GM12864 (cell line): ENCODE results near the gene CPXM2.

ENCODE experiments used
- DNase-seq: peaks from one replicate; pipeline ENCODE4 v3.0.0-alpha.2; 2011; ENCODE audit warnings: low read depth
- H3K4me3 ChIP-seq: 2 replicates; pipeline ENCODE4 v1.5.1; 2011; ENCODE audit warnings: mild to moderate bottlenecking, low read depth, low read length, control low read depth
- TF ChIP-seq, protein P1 (sequence below): IDR thresholded peaks from 2 replicates; pipeline ENCODE4 v1.5.1; 2011; ENCODE audit warnings: low read depth, mild to moderate bottlenecking, moderate library complexity, low read length, control low read depth, inconsistent platforms; ENCODE audit errors: missing control alignments

CPXM2 gene

DNA sequence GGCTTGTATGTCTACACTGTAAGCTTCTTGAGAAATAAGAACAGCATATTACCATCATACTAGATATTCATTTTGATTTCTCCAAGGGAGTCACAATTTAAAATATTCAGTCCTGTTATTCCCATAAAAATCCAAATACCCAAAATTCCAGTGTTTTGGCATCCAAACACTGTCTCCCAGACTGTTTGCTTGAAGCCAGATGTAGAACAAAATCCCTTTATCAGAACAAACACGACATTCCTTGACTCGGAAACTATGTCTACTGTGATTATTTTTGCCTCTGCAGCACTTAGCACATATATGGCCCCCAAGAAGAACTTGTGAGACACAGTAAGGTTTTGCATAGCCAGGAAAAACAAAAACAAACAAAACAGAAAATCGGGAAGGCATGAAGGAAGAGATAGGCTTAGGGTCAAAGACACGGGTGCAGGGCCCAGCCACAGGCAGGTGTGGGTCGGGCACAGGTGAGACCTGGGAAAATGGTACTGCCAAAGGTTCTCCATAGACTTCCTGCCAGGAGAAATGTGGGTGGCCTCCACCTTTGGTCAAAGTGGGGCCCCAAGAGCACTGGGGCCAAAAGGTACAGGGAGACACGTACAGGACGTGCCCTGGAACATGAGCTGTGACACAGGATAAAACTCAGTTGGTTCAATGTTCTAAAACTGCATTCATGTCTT is 36.5 kb downstream of the CPXM2 start:
- H3K4me3 ChIP-seq, result no peak overlapping the region
- no peak for DNase-seq
- TF ChIP-seq, protein P1, sequence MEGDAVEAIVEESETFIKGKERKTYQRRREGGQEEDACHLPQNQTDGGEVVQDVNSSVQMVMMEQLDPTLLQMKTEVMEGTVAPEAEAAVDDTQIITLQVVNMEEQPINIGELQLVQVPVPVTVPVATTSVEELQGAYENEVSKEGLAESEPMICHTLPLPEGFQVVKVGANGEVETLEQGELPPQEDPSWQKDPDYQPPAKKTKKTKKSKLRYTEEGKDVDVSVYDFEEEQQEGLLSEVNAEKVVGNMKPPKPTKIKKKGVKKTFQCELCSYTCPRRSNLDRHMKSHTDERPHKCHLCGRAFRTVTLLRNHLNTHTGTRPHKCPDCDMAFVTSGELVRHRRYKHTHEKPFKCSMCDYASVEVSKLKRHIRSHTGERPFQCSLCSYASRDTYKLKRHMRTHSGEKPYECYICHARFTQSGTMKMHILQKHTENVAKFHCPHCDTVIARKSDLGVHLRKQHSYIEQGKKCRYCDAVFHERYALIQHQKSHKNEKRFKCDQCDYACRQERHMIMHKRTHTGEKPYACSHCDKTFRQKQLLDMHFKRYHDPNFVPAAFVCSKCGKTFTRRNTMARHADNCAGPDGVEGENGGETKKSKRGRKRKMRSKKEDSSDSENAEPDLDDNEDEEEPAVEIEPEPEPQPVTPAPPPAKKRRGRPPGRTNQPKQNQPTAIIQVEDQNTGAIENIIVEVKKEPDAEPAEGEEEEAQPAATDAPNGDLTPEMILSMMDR, result no peak

DNA sequence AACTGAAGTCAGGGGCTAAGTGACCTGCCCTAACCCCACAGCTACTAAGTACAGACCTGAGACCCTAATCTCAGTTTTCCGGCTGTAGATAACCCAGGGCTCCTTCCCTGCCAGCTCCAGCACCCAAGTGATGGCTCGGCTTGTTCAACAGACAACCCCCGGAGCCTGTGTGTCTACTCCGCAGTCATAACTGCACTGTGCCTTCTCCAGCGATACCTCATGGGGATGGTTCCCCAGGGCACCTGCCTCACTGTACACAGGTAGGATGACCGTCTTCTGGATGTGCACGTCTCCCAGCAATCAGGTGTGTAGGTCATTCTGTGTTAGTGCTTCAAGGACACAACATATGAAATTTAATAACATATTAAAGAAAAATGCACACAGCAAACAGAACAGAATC is 37.1 kb downstream of the CPXM2 start:
- H3K4me3 ChIP-seq, result no peak overlapping the region
- DNase-seq, result no peak
- TF ChIP-seq, protein P1, result no peak

DNA sequence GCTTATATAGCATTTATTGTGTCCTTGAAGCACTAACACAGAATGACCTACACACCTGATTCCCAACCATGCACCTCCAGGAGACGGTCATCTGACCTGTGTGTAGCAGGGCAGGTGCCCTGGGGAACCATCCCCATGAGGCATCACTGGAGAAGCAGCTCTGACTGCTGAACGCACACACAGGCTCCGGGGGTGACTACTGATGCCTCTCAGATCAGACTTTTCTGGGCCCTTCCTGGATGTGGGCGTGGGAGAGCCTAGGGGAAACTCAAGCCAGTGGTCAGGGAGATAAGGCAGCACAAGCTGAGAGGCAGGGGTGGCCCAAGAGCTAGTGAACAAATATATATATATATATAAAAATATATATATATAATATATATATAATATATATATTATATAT is 37.6 kb downstream of the CPXM2 start:
- DNase-seq, result no peak
- H3K4me3 ChIP-seq, result no peak overlapping the region

DNA sequence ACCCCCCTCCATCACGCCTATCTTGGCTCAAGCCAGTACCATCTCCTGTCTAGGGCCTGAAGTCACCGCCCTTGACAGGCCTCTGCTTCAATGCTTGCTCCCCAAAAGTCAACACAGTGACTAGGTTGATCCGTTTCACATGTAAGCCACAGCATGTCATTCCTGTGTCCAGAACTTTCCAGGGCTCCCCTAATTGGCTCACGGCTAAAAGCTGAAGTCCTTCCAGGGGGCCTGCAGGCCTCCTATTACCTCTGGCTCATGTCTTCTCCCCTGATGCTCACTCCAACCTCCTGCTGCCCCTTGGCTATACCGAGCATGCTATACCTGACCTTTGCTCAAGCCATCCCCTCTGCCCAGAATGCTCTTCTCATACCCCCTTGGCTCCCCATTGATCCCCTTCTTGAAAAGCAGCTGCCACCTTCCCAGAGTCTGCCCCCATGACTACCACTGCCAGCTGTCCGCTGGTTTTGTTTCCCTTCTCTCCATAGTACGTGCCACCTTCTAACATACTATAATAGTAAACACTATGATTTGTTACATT is 39.1 kb downstream of the CPXM2 start:
- TF ChIP-seq, protein P1, result no peak
- DNase-seq, result no peak
- H3K4me3 ChIP-seq, result no peak overlapping the region

More for the DNA sequence above, 37.6 kb downstream of the CPXM2 start:
- TF ChIP-seq, protein P1, result no peak

DNA sequence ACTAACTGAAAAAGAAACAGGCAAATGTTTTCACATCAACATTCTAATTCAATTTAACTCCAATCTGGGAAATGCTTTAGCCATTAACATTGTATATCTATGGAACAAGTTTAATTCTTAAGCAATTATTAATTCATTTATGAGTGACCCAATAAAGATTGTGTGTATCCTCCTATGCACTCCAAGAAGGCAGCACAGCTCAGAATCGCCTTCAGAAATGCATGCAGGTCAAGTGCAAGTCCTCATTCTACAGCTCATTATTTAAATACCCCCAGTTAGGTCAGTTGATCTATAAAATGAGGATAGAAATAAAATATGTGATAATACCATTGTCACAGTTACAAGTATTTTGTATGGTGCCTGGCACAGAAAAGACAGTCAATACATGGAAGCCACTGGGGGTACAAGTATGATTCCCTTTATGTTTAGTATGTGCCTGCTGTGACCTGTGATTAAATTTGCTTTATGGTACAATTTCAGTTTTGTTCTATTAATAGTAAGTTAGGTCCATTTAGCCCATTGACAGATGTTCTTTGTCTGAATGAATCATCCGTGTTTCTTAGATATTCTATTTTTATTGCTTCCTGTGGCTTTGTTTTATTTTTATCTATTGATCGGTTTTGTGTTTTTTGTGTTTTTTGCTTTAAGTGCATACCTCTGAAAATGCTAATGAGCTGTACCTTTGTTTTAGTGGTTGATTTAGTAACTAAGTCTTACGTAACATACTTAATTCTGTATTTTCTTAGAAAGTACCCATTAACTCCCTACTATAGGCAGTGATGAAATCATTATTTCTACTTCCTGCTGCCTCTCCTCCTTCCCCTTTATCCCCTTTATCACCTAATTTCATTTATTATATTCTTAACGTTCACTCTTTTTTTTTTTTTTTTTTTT is 42.8 kb downstream of the CPXM2 start:
- peak; percentile 15 for DNase-seq
- TF ChIP-seq, protein P1, result no peak

DNA sequence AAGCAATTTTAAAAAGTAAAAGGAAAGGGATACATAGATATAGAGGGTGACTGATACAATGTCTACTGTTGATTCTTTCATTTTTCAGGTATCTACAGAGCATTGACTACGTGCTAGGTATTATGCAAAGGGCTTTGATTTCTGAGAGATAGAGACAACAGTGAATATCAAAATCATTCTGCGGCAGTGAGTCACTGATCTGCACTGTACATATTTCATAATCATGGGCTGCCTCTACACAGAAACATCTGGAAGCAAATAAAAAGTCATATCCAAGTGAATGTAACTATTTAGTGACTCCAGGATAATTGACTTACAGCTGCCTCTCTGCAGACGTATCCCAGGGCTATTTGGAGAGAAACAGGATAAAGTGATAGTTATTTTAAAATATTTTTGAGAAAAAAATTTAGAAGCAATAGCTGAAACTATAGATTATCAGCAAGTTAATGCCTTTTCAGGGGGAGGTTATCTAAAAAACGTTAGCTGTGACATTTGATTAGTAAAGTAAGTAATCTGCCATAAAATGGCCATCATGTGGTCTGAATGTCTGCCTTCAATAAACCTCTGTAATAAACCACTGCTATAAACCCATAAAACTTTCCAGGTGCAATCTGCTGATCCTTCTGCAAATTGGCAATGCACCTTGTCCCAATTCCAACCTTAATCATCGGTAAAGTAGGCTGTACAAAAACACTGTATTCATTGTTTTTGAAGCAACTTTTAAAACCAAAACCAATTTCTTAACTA is 43.7 kb downstream of the CPXM2 start:
- DNase-seq, result no peak
- H3K4me3 ChIP-seq, result no peak overlapping the region
- TF ChIP-seq, protein P1, result no peak

More for the DNA sequence above, 42.8 kb downstream of the CPXM2 start:
- no peak overlapping the region for H3K4me3 ChIP-seq
